Hepatocyte (in vitro differentiated cells): ENCODE results near the gene COBL.

Experiments used
- EZH2 ChIP-seq: fragments of 200-600 bp; sonication (generic); IDR thresholded peaks from 2 replicates; pipeline ENCODE4 v1.6.1; 2016; ENCODE audit warnings: antibody characterized with exemption, mild to moderate bottlenecking, borderline replicate concordance
- TF ChIP-seq, protein P1 (sequence below): fragments of 200-600 bp; sonication (generic); IDR thresholded peaks from 2 replicates; pipeline ENCODE4 v1.5.1; 2016; ENCODE audit warnings: antibody characterized with exemption, mild to moderate bottlenecking; ENCODE audit not compliant: poor library complexity

DNA sequence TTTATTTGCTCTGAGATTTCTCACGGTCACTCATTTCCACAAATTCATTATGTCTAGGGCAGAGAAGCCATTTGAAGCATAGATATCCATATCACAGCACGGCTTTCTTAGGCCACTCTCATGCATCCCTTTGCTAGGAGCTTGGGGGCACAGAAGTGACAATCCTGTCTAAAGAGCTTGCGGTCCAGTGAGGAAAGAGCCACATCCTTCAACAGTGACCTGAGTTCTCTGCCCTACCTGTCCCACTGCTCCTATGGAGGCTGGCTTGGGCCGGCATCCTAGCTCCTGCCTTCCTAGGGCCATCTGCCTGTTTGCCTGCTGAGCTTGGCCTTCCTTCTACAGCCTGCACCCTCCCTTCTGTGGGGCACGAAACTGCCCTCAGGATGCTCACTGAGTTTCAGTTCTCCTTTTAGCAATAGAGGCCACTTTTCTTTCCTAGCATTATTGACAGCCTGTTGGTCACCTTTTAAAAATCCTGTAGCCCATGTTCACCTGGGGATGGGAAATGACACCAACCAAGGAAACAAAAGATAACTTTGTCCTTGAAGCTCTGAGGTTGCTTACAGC lies 321.8 kb downstream of the COBL start:
- TF ChIP-seq, protein P1, sequence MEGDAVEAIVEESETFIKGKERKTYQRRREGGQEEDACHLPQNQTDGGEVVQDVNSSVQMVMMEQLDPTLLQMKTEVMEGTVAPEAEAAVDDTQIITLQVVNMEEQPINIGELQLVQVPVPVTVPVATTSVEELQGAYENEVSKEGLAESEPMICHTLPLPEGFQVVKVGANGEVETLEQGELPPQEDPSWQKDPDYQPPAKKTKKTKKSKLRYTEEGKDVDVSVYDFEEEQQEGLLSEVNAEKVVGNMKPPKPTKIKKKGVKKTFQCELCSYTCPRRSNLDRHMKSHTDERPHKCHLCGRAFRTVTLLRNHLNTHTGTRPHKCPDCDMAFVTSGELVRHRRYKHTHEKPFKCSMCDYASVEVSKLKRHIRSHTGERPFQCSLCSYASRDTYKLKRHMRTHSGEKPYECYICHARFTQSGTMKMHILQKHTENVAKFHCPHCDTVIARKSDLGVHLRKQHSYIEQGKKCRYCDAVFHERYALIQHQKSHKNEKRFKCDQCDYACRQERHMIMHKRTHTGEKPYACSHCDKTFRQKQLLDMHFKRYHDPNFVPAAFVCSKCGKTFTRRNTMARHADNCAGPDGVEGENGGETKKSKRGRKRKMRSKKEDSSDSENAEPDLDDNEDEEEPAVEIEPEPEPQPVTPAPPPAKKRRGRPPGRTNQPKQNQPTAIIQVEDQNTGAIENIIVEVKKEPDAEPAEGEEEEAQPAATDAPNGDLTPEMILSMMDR, result no peak
- no peak for TF ChIP-seq EZH2
